ENCODE data around the gene CAD.

GRCh38 chr2:27217173-27218121 lies at the start of gene CAD:
- TF ChIP-seq POLR2A (IDR thresholded peaks at IDR 0.05; ENCODE audit: extremely low read depth, insufficient read length) (peak; percentile 72), CTCF (IDR thresholded peaks at IDR 0.05; ENCODE audit: low read depth, low read length) (no peak)
- TF ChIP-seq, protein P1, sequence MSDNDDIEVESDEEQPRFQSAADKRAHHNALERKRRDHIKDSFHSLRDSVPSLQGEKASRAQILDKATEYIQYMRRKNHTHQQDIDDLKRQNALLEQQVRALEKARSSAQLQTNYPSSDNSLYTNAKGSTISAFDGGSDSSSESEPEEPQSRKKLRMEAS (IDR thresholded peaks at IDR 0.05; ENCODE audit: low read depth, low read length), result peak; percentile 99

Data from NB4 (cell line).